ENCODE data around the gene FBLN2.

DNA sequence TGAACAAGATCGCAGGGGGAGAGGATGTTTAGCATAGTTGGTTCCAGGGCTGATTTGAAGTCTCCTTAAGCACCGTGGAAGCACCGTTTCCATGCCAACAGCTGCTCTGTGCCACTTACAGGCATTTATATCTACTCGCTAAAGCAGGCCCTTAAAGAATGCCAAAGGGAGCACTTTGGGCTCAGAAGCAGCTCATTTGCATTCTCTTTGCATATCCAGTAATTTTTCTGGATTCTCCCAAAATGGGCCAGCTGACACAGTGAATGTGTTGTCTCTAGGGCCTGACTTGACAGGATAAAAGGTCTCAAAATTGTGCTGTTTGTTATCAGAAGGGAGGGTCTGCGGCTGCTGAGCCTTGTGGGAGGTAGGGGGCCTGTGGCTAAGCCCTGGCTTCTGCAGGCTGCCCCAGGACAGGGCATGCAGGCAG, 138.6 kb downstream of the FBLN2 start:
- TF ChIP-seq, protein P1, sequence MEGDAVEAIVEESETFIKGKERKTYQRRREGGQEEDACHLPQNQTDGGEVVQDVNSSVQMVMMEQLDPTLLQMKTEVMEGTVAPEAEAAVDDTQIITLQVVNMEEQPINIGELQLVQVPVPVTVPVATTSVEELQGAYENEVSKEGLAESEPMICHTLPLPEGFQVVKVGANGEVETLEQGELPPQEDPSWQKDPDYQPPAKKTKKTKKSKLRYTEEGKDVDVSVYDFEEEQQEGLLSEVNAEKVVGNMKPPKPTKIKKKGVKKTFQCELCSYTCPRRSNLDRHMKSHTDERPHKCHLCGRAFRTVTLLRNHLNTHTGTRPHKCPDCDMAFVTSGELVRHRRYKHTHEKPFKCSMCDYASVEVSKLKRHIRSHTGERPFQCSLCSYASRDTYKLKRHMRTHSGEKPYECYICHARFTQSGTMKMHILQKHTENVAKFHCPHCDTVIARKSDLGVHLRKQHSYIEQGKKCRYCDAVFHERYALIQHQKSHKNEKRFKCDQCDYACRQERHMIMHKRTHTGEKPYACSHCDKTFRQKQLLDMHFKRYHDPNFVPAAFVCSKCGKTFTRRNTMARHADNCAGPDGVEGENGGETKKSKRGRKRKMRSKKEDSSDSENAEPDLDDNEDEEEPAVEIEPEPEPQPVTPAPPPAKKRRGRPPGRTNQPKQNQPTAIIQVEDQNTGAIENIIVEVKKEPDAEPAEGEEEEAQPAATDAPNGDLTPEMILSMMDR (optimal IDR thresholded peaks at IDR 0.05 in 1 of 3, IDR thresholded peaks at IDR 0.05 in 1 of 3, conservative IDR thresholded peaks at IDR 0.05 in 1 of 3; ENCODE audit: extremely low read depth in 1 of 3, insufficient read depth in 2 of 3, low read length in 3 of 3) = no peak
- no peak for TF ChIP-seq EZH2 (IDR thresholded peaks at IDR 0.05; ENCODE audit: low read length)

Data from keratinocyte (primary cell).